ENCODE data around the gene ENO1. TPM values are rescaled to one million over a fixed set of nuclear protein-coding genes. Genes with fewer than 3 reads are reported as not detected.
A peak's percentile ranks its signal among the peaks of the same experiment; 100 is the strongest.

Gene ENO1
- total RNA-seq, 1 donor from 2014 or later = 1,663 TPM

- no peak for FAIRE-seq
- Histone ChIP-seq H3K27ac (ENCODE audit: low read depth, low read length) (peak overlapping the region; percentile 27), H3K4me1 (ENCODE audit: insufficient read depth, low read length) (peaks cover 68% of the 10 kb centered on the region), H2AFZ (ENCODE audit: low read depth, low read length) (no peak overlapping the region), H3K27me3 (ENCODE audit: insufficient read depth, low read length) (no peaks in the 10 kb centered on the region), H3K9ac (ENCODE audit: low read length) (peak overlapping the region; percentile 97), H3K4me3 (ENCODE audit: insufficient read depth, low read depth, low read length) (peak overlapping the region; percentile 88), H3K36me3 (ENCODE audit: insufficient read depth, low read length) (peaks cover 40% of the 10 kb centered on the region), H3K4me2 (ENCODE audit: low read length) (peak overlapping the region; percentile 91), H3K79me2 (ENCODE audit: insufficient read depth, low read length) (peaks cover 74% of the 10 kb centered on the region), H3K9me3 (ENCODE audit: insufficient read depth, low read depth, low read length) (no peaks in the 10 kb centered on the region), H4K20me1 (ENCODE audit: insufficient read depth, low read length) (peaks cover 72% of the 10 kb centered on the region)
- H3K9me3 Mint-ChIP-seq (ENCODE audit: unreplicated experiment) = no peaks in the 10 kb centered on the region
- DNase-seq (ENCODE audit: low read depth) = no peak
- H3K36me3 Mint-ChIP-seq (ENCODE audit: low read depth, unreplicated experiment) = peaks cover 21% of the 10 kb centered on the region
- H3K27ac Mint-ChIP-seq (ENCODE audit: unreplicated experiment) = peak overlapping the region; percentile 67
- TF ChIP-seq EZH2 (IDR thresholded peaks at IDR 0.05; ENCODE audit: insufficient read depth, low read length) = no peak
- TF ChIP-seq CTCF (IDR thresholded peaks at IDR 0.05; ENCODE audit: insufficient read depth, low read depth, low read length) = no peak
- H3K27me3 Mint-ChIP-seq (ENCODE audit: low read depth, unreplicated experiment) = no peaks in the 10 kb centered on the region
- peak overlapping the region; percentile 95 for H3K4me3 Mint-ChIP-seq (ENCODE audit: unreplicated experiment)
- peaks cover 61% of the 10 kb centered on the region for H3K4me1 Mint-ChIP-seq (ENCODE audit: low read depth, unreplicated experiment)
Observed at GRCh38 chr1:8875216-8875861, 3.1 kb downstream of the ENO1 start.

- peaks cover 28% of the 10 kb centered on the region for H3K36me3 Mint-ChIP-seq (ENCODE audit: low read depth, unreplicated experiment)
- TF ChIP-seq CTCF (IDR thresholded peaks at IDR 0.05; ENCODE audit: insufficient read depth, low read depth, low read length) (no peak), EZH2 (IDR thresholded peaks at IDR 0.05; ENCODE audit: insufficient read depth, low read length) (no peak)
- peak overlapping the region; percentile 82 for H3K27ac Mint-ChIP-seq (ENCODE audit: unreplicated experiment)
- no peak overlapping the region for H2AFZ ChIP-seq (ENCODE audit: low read depth, low read length)
- no peaks in the 10 kb centered on the region for H3K9me3 Mint-ChIP-seq (ENCODE audit: unreplicated experiment)
- peaks cover 61% of the 10 kb centered on the region for H3K4me1 Mint-ChIP-seq (ENCODE audit: low read depth, unreplicated experiment)
- DNase-seq (ENCODE audit: low read depth) (no peak), FAIRE-seq (no peak)
- no peaks in the 10 kb centered on the region for H3K27me3 Mint-ChIP-seq (ENCODE audit: low read depth, unreplicated experiment)
- peaks cover 80% of the 10 kb centered on the region for H4K20me1 ChIP-seq (ENCODE audit: insufficient read depth, low read length)
- peak overlapping the region; percentile 91 for H3K4me2 ChIP-seq (ENCODE audit: low read length)
- peak overlapping the region; percentile 63 for H3K27ac ChIP-seq (ENCODE audit: low read depth, low read length)
- H3K9ac ChIP-seq (ENCODE audit: low read length) = peak overlapping the region; percentile 97
- peaks cover 82% of the 10 kb centered on the region for H3K79me2 ChIP-seq (ENCODE audit: insufficient read depth, low read length)
- H3K4me1 ChIP-seq (ENCODE audit: insufficient read depth, low read length) = peaks cover 68% of the 10 kb centered on the region
- peaks cover 48% of the 10 kb centered on the region for H3K36me3 ChIP-seq (ENCODE audit: insufficient read depth, low read length)
- H3K27me3 ChIP-seq (ENCODE audit: insufficient read depth, low read length) = no peaks in the 10 kb centered on the region
- no peaks in the 10 kb centered on the region for H3K9me3 ChIP-seq (ENCODE audit: insufficient read depth, low read depth, low read length)
- H3K4me3 ChIP-seq (ENCODE audit: insufficient read depth, low read depth, low read length) = peak overlapping the region; percentile 88
- peak overlapping the region; percentile 95 for H3K4me3 Mint-ChIP-seq (ENCODE audit: unreplicated experiment)
Observed at GRCh38 chr1:8874230-8875201, 4.0 kb downstream of the ENO1 start.

All from astrocyte (in vitro differentiated cells and primary cell).